ENCODE results near the gene GFRA3. TPM values are rescaled to one million over a fixed set of nuclear protein-coding genes. Genes with fewer than 3 reads are reported as not detected.

GFRA3 gene
- polyA plus RNA-seq, 2 of the 4 experiments (the other 2 are of a cell fraction): 0.04 to 0.08 TPM

GRCh38 chr5:138245717-138246116 lies 28.7 kb downstream of the GFRA3 start:
- no peaks in the 10 kb centered on the region for H3K9me3 ChIP-seq
- FAIRE-seq (no peak), ATAC-seq (no peak), DNase-seq (ENCODE audit: low read depth in 1 of 2, low spot score in 1 of 2) (no peak)
- H3K4me1 ChIP-seq: no peaks in the 10 kb centered on the region
- H3K27ac ChIP-seq: no peak overlapping the region
- H3K4me3 ChIP-seq: no peak overlapping the region
- no CpG with 5 or more reads among the region's 1 CpG for WGBS (ENCODE audit: missing lambda C conversion rate)
- H3K4me2 ChIP-seq: no peak overlapping the region
- ChIA-PET CTCF (interaction anchor here (0.9 to 3.5 kb wide), 5 partner anchors 10 to 55 kb away, joined by 3 to 21 read pairs (median 3); no protein-coding TSS in a partner anchor), POLR2A (no interaction called here)
- TF ChIP-seq JUNB (IDR thresholded peaks at IDR 0.05) (no peak), JUN (IDR thresholded peaks at IDR 0.05) (no peak), RNF2 (IDR thresholded peaks at IDR 0.05; ENCODE audit: borderline replicate concordance, low read depth) (no peak), HOXB5 (CRISPR knock-in tag; IDR thresholded peaks at IDR 0.05) (no peak), HOXA7 (CRISPR knock-in tag; IDR thresholded peaks at IDR 0.05) (no peak), CBX2 (IDR thresholded peaks at IDR 0.05; ENCODE audit: borderline replicate concordance, low read depth) (no peak), HEYL (CRISPR knock-in tag; IDR thresholded peaks at IDR 0.05) (no peak), HOXB13 (CRISPR knock-in tag; IDR thresholded peaks at IDR 0.05; ENCODE audit: low read depth) (no peak), RCOR1 (IDR thresholded peaks at IDR 0.05; ENCODE audit: low read depth, low read length) (no peak), POLR2A (IDR thresholded peaks at IDR 0.05; ENCODE audit: low read length) (no peak), HMGXB4 (CRISPR knock-in tag; IDR thresholded peaks at IDR 0.05; ENCODE audit: borderline replicate concordance) (no peak), KDM5A (IDR thresholded peaks at IDR 0.05) (no peak), CBX8 (IDR thresholded peaks at IDR 0.05) (no peak)

- FAIRE-seq (no peak), ATAC-seq (peak in 1 of 2 experiments; percentile 45; a peak in 1 of 6 replicates), DNase-seq (ENCODE audit: low read depth in 1 of 2, low spot score in 1 of 2) (no peak)
- CTCF ChIA-PET: interaction anchor here (0.6 to 3.5 kb wide), 7 partner anchors 20 to 1239 kb away, joined by 3 to 21 read pairs (median 4); no protein-coding TSS in a partner anchor
- Histone ChIP-seq H3K4me2 (no peak overlapping the region), H3K4me1 (no peaks in the 10 kb centered on the region), H3K4me3 (no peak overlapping the region), H3K27ac (no peak overlapping the region), H3K9me3 (no peaks in the 10 kb centered on the region)
- TF ChIP-seq KDM1A (IDR thresholded peaks at IDR 0.05; ENCODE audit: low read depth): no peak
- TF ChIP-seq HOXA7 (CRISPR knock-in tag; IDR thresholded peaks at IDR 0.05): no peak
- TF ChIP-seq REST (IDR thresholded peaks at IDR 0.05): no peak
- TF ChIP-seq FOSB (CRISPR knock-in tag; IDR thresholded peaks at IDR 0.05): no peak
- no peak for TF ChIP-seq FOSL2 (IDR thresholded peaks at IDR 0.05)
- no peak for TF ChIP-seq FOSL2 (CRISPR knock-in tag; IDR thresholded peaks at IDR 0.05)
- no peak for TF ChIP-seq ZSCAN20 (CRISPR knock-in tag; IDR thresholded peaks at IDR 0.05)
- no peak for TF ChIP-seq JUNB (IDR thresholded peaks at IDR 0.05)
- no peak for TF ChIP-seq SREBF2 (IDR thresholded peaks at IDR 0.05)
- TF ChIP-seq POLR2AphosphoS2 (conservative IDR thresholded peaks at IDR 0.05; ENCODE audit: low read length): no peak
- TF ChIP-seq HOXB13 (CRISPR knock-in tag; IDR thresholded peaks at IDR 0.05; ENCODE audit: low read depth): no peak
- TF ChIP-seq MAFK (IDR thresholded peaks at IDR 0.05; ENCODE audit: partially characterized antibody): no peak
- no peak for TF ChIP-seq ZNF302 (CRISPR knock-in tag; IDR thresholded peaks at IDR 0.05)
- TF ChIP-seq HMGXB4 (CRISPR knock-in tag; IDR thresholded peaks at IDR 0.05; ENCODE audit: borderline replicate concordance): no peak
- TF ChIP-seq CBX2 (IDR thresholded peaks at IDR 0.05; ENCODE audit: borderline replicate concordance, low read depth): no peak
- no peak for TF ChIP-seq E2F6 (IDR thresholded peaks at IDR 0.05; ENCODE audit: borderline replicate concordance, low read depth)
- TF ChIP-seq HDAC2 (IDR thresholded peaks at IDR 0.05): no peak
- no peak for TF ChIP-seq RNF2 (IDR thresholded peaks at IDR 0.05; ENCODE audit: borderline replicate concordance, low read depth)
- TF ChIP-seq PBX3 (IDR thresholded peaks at IDR 0.05): no peak
- 62% methylated on average over 2 of the region's 2 CpGs for WGBS (ENCODE audit: missing lambda C conversion rate)
- POLR2A ChIA-PET: interaction anchor here (0.8 kb wide), 1 partner anchor 30 kb away, joined by 3 read pairs; no protein-coding TSS in a partner anchor
Observed at GRCh38 chr5:138243794-138244193, 30.6 kb downstream of the GFRA3 start.
